ENCODE measurements around the gene TTC3.

The TTC3 gene

DNA sequence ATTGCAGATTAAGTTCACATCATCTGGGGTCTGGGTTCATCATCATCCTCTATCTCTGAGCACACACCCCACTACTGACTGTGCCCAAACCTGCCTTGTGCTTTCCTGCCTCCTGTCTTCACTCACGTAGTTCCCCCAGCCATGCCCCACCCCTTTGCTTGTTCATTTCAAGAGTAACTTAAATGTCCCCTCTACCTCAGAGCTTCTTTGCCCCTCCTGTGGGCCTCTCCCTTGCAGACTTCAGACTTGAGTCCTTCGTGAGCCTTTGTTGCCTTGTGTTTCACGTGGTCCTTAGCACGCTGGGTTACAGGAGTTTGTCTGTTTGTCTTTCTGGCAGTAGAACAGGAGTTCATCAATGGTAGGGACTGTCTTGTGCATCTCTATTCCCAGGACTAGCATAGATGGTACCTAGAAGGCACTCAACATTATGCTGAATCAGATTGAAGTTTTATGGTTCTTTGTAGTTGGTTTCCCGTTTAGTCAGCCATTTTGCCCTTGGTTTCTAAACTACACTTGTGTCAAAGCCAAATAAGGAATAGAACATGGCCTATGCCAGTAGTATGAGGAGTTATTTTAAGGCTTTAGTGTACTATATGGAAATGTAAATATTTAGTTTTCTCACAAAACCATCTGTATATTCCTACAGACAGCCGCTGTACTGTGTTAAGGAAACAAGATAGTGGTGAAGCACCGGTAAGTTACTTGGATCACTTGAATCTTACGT lies 86.2 kb downstream of the TTC3 start:
- H3K79me1 ChIP-seq (ENCODE audit: low read length) = no peaks in the 10 kb centered on the region
- H3K14ac ChIP-seq (ENCODE audit: low read length) = no peak overlapping the region
- no CpG with 5 or more reads among the region's 8 CpGs for WGBS (ENCODE audit: extremely low coverage, insufficient coverage, insufficient read length)

DNA sequence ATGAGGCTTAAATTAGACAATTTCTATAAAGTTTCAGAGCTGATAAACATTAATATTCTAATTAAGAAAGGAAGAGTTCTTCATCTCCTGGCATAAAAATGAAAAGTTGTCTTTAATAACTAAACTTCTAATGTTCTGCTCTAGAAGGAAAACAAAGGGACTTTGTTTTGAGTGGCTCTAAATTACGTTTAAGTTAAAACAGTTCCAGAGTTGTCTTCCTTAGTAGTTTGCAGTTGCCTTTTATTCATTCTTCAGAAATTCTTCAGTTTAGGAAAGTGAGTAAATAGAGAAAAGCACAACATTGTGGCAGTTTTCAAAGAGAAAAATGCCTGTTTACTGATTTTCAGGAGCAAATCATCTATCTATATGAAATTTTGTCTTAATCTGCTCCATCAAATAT lies 86.9 kb downstream of the TTC3 start:
- no peak overlapping the region for H2AFZ ChIP-seq (ENCODE audit: insufficient read depth, low read length, poor library complexity)
- H2AK5ac ChIP-seq (ENCODE audit: low read length) = no peak overlapping the region
- no peak overlapping the region for H3K23ac ChIP-seq (ENCODE audit: low read length)
- H3K9ac ChIP-seq (ENCODE audit: low read length) = no peak overlapping the region
- no peak overlapping the region for H3K14ac ChIP-seq (ENCODE audit: low read length)
- H3K9me3 ChIP-seq (ENCODE audit: insufficient read depth, low read depth, low read length) = no peaks in the 10 kb centered on the region
- no peak overlapping the region for H3K4me3 ChIP-seq (ENCODE audit: low read depth, low read length)
- no peak for DNase-seq
- H3K79me1 ChIP-seq (ENCODE audit: low read length) = no peaks in the 10 kb centered on the region
- no peak overlapping the region for H2BK120ac ChIP-seq (ENCODE audit: insufficient read depth, low read length, poor library complexity)
- H3K27me3 ChIP-seq (ENCODE audit: insufficient read depth, low read length) = no peaks in the 10 kb centered on the region
- no peak overlapping the region for H3K27ac ChIP-seq (ENCODE audit: low read depth, low read length)
- H3K4me2 ChIP-seq (ENCODE audit: low read length) = no peak overlapping the region
- H4K8ac ChIP-seq (ENCODE audit: low read depth, low read length) = no peak overlapping the region
- H2BK5ac ChIP-seq (ENCODE audit: low read depth, low read length, poor library complexity) = no peak overlapping the region
- peaks cover 16 to 33% of the 10 kb centered on the region in 2 experiments for H3K36me3 ChIP-seq (ENCODE audit: control insufficient read depth in 1 of 2, insufficient read depth in 2 of 2, low read length in 2 of 2)
- no peak overlapping the region for H4K12ac ChIP-seq (ENCODE audit: low read depth, low read length)
- H3K79me2 ChIP-seq (ENCODE audit: control insufficient read depth, insufficient read depth, low read length, poor library complexity) = no peaks in the 10 kb centered on the region
- H3K4ac ChIP-seq (ENCODE audit: low read depth, low read length) = no peak overlapping the region
- H3K18ac ChIP-seq (ENCODE audit: low read length) = no peak overlapping the region
- WGBS (ENCODE audit: extremely low coverage, insufficient coverage, insufficient read length) = no CpG with 5 or more reads among the region's 1 CpG
- H2BK12ac ChIP-seq (ENCODE audit: low read length) = no peak overlapping the region
- H3K4me1 ChIP-seq (ENCODE audit: control insufficient read depth in 1 of 2, insufficient read depth in 2 of 2, low read length in 2 of 2) = no peaks in the 10 kb centered on the region
- H4K91ac ChIP-seq (ENCODE audit: low read depth, low read length) = no peak overlapping the region

More for the DNA sequence above, 86.2 kb downstream of the TTC3 start:
- Histone ChIP-seq H3K4ac (ENCODE audit: low read depth, low read length) (no peak overlapping the region), H2AFZ (ENCODE audit: insufficient read depth, low read length, poor library complexity) (no peak overlapping the region), H3K18ac (ENCODE audit: low read length) (no peak overlapping the region), H3K36me3 (ENCODE audit: control insufficient read depth in 1 of 2, insufficient read depth in 2 of 2, low read length in 2 of 2) (peaks cover 14 to 33% of the 10 kb centered on the region in 2 experiments), H4K12ac (ENCODE audit: low read depth, low read length) (no peak overlapping the region), H2BK5ac (ENCODE audit: low read depth, low read length, poor library complexity) (no peak overlapping the region), H3K9me3 (ENCODE audit: insufficient read depth, low read depth, low read length) (no peaks in the 10 kb centered on the region), H3K27ac (ENCODE audit: low read depth, low read length) (no peak overlapping the region), H4K8ac (ENCODE audit: low read depth, low read length) (no peak overlapping the region), H3K79me2 (ENCODE audit: control insufficient read depth, insufficient read depth, low read length, poor library complexity) (no peaks in the 10 kb centered on the region), H3K4me3 (ENCODE audit: low read depth, low read length) (no peak overlapping the region), H4K91ac (ENCODE audit: low read depth, low read length) (no peak overlapping the region), H3K4me1 (ENCODE audit: control insufficient read depth in 1 of 2, insufficient read depth in 2 of 2, low read length in 2 of 2) (peaks cover 0 to under 1% of the 10 kb centered on the region in 2 experiments), H3K23ac (ENCODE audit: low read length) (no peak overlapping the region), H3K4me2 (ENCODE audit: low read length) (no peak overlapping the region), H2BK12ac (ENCODE audit: low read length) (no peak overlapping the region), H2AK5ac (ENCODE audit: low read length) (no peak overlapping the region), H3K27me3 (ENCODE audit: insufficient read depth, low read length) (no peaks in the 10 kb centered on the region), H2BK120ac (ENCODE audit: insufficient read depth, low read length, poor library complexity) (no peak overlapping the region), H3K9ac (ENCODE audit: low read length) (no peak overlapping the region)
- DNase-seq = no peak

DNA sequence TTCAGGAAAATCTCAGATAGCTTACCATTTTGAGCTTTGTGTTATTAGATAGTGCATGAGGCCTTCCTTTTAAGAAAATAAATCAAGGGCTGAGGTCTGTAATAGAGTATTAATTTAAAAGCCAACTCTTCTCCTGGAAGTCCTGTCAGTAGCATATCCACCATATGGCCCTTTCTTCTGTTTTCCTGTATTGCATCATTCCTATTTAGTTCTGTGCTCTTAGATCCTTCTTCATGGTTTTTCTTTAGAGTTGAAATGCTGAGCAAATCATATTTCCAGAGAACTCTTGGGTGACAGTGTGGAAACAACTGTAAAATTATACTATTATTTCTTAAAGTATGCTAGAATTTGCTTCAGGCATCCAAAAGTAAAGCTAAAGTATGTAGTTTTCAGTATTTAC lies 91.7 kb downstream of the TTC3 start:
- no peak overlapping the region for H2BK120ac ChIP-seq (ENCODE audit: insufficient read depth, low read length, poor library complexity)
- H2BK5ac ChIP-seq (ENCODE audit: low read depth, low read length, poor library complexity) = no peak overlapping the region
- no peak overlapping the region for H3K18ac ChIP-seq (ENCODE audit: low read length)
- H4K91ac ChIP-seq (ENCODE audit: low read depth, low read length) = no peak overlapping the region
- no peaks in the 10 kb centered on the region for H3K27me3 ChIP-seq (ENCODE audit: insufficient read depth, low read length)
- no peak overlapping the region for H2AK5ac ChIP-seq (ENCODE audit: low read length)
- no peaks in the 10 kb centered on the region for H3K79me2 ChIP-seq (ENCODE audit: control insufficient read depth, insufficient read depth, low read length, poor library complexity)
- no peak overlapping the region for H3K4ac ChIP-seq (ENCODE audit: low read depth, low read length)
- H2AFZ ChIP-seq (ENCODE audit: insufficient read depth, low read length, poor library complexity) = no peak overlapping the region
- H3K4me3 ChIP-seq (ENCODE audit: low read depth, low read length) = no peak overlapping the region
- H2BK12ac ChIP-seq (ENCODE audit: low read length) = no peak overlapping the region
- H3K23ac ChIP-seq (ENCODE audit: low read length) = no peak overlapping the region
- H4K8ac ChIP-seq (ENCODE audit: low read depth, low read length) = no peak overlapping the region
- H3K79me1 ChIP-seq (ENCODE audit: low read length) = no peaks in the 10 kb centered on the region
- peaks cover 17 to 36% of the 10 kb centered on the region in 2 experiments for H3K36me3 ChIP-seq (ENCODE audit: control insufficient read depth in 1 of 2, insufficient read depth in 2 of 2, low read length in 2 of 2)
- DNase-seq = no peak
- no peaks in the 10 kb centered on the region for H3K4me1 ChIP-seq (ENCODE audit: control insufficient read depth in 1 of 2, insufficient read depth in 2 of 2, low read length in 2 of 2)
- H4K12ac ChIP-seq (ENCODE audit: low read depth, low read length) = no peak overlapping the region
- H3K14ac ChIP-seq (ENCODE audit: low read length) = no peak overlapping the region
- H3K9ac ChIP-seq (ENCODE audit: low read length) = no peak overlapping the region
- no peak overlapping the region for H3K4me2 ChIP-seq (ENCODE audit: low read length)
- H3K27ac ChIP-seq (ENCODE audit: low read depth, low read length) = no peak overlapping the region
- H3K9me3 ChIP-seq (ENCODE audit: insufficient read depth, low read depth, low read length) = no peaks in the 10 kb centered on the region

DNA sequence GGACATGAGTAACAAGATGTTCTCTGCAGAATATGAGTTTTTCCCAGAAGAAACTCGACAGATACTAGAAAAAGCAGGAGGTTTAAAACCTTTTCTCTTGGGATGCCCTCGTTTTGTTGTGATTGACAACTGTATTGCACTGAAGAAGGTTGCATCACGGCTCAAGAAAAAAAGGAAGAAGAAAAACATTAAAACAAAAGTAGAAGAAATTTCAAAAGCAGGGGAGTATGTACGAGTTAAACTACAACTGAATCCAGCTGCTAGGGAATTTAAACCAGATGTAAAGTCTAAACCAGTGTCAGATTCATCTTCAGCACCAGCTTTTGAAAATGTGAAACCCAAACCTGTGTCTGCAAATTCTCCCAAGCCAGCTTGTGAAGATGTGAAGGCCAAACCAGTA lies 92.5 kb downstream of the TTC3 start:
- Histone ChIP-seq H3K4me3 (ENCODE audit: low read depth, low read length) (no peak overlapping the region), H2AFZ (ENCODE audit: insufficient read depth, low read length, poor library complexity) (no peak overlapping the region), H2BK5ac (ENCODE audit: low read depth, low read length, poor library complexity) (no peak overlapping the region), H4K12ac (ENCODE audit: low read depth, low read length) (no peak overlapping the region), H3K36me3 (ENCODE audit: control insufficient read depth in 1 of 2, insufficient read depth in 2 of 2, low read length in 2 of 2) (peaks cover 17 to 35% of the 10 kb centered on the region in 2 experiments), H3K79me2 (ENCODE audit: control insufficient read depth, insufficient read depth, low read length, poor library complexity) (no peaks in the 10 kb centered on the region), H2AK5ac (ENCODE audit: low read length) (no peak overlapping the region), H4K91ac (ENCODE audit: low read depth, low read length) (no peak overlapping the region), H3K9me3 (ENCODE audit: insufficient read depth, low read depth, low read length) (no peaks in the 10 kb centered on the region), H3K27me3 (ENCODE audit: insufficient read depth, low read length) (no peaks in the 10 kb centered on the region), H3K4ac (ENCODE audit: low read depth, low read length) (no peak overlapping the region), H3K9ac (ENCODE audit: low read length) (no peak overlapping the region), H3K18ac (ENCODE audit: low read length) (no peak overlapping the region), H3K4me2 (ENCODE audit: low read length) (no peak overlapping the region), H4K8ac (ENCODE audit: low read depth, low read length) (no peak overlapping the region), H3K79me1 (ENCODE audit: low read length) (no peaks in the 10 kb centered on the region), H3K14ac (ENCODE audit: low read length) (no peak overlapping the region), H3K27ac (ENCODE audit: low read depth, low read length) (no peak overlapping the region), H2BK120ac (ENCODE audit: insufficient read depth, low read length, poor library complexity) (no peak overlapping the region), H3K23ac (ENCODE audit: low read length) (no peak overlapping the region), H2BK12ac (ENCODE audit: low read length) (no peak overlapping the region), H3K4me1 (ENCODE audit: control insufficient read depth in 1 of 2, insufficient read depth in 2 of 2, low read length in 2 of 2) (no peaks in the 10 kb centered on the region)
- DNase-seq = no peak
- no CpG with 5 or more reads among the region's 4 CpGs for WGBS (ENCODE audit: extremely low coverage, insufficient coverage, insufficient read length)

Data from trophoblast cell (in vitro differentiated cells and primary cell).